ENCODE results near the gene MTMR3.

Gene MTMR3

DNA sequence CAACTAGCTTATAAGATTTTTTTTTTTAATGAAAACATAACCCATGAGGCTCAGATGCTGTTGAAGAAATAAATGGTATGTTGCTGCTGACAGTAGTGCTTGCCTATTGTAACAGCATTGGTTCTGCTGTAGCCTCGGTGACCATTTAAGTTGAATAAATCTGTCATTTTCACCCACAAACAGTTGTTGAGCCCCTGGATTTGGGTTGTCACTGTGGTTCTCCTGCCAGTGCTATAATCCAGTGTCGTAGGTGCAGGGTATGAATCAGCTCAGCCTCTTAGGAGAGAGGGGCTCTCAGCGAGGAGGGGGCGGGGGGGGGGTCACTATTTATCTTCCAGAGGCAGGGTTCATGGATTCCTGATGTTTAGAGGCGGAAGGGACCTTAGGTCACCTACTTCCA is 147.4 kb downstream of the MTMR3 start:
- TF ChIP-seq, protein P1, sequence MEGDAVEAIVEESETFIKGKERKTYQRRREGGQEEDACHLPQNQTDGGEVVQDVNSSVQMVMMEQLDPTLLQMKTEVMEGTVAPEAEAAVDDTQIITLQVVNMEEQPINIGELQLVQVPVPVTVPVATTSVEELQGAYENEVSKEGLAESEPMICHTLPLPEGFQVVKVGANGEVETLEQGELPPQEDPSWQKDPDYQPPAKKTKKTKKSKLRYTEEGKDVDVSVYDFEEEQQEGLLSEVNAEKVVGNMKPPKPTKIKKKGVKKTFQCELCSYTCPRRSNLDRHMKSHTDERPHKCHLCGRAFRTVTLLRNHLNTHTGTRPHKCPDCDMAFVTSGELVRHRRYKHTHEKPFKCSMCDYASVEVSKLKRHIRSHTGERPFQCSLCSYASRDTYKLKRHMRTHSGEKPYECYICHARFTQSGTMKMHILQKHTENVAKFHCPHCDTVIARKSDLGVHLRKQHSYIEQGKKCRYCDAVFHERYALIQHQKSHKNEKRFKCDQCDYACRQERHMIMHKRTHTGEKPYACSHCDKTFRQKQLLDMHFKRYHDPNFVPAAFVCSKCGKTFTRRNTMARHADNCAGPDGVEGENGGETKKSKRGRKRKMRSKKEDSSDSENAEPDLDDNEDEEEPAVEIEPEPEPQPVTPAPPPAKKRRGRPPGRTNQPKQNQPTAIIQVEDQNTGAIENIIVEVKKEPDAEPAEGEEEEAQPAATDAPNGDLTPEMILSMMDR (conservative IDR thresholded peaks at IDR 0.05; ENCODE audit: low read depth, low read length), result no peak
- no peak overlapping the region for H3K4me3 ChIP-seq (ENCODE audit: low read length)
- DNase-seq (ENCODE audit: low read depth), result no peak

GRCh38 chr22:30031328-30031727 is 148.4 kb downstream of the MTMR3 start:
- TF ChIP-seq, protein P1 (conservative IDR thresholded peaks at IDR 0.05; ENCODE audit: low read depth, low read length), result no peak
- no peak for DNase-seq (ENCODE audit: low read depth)
- H3K4me3 ChIP-seq (ENCODE audit: low read length), result no peak overlapping the region

DNA sequence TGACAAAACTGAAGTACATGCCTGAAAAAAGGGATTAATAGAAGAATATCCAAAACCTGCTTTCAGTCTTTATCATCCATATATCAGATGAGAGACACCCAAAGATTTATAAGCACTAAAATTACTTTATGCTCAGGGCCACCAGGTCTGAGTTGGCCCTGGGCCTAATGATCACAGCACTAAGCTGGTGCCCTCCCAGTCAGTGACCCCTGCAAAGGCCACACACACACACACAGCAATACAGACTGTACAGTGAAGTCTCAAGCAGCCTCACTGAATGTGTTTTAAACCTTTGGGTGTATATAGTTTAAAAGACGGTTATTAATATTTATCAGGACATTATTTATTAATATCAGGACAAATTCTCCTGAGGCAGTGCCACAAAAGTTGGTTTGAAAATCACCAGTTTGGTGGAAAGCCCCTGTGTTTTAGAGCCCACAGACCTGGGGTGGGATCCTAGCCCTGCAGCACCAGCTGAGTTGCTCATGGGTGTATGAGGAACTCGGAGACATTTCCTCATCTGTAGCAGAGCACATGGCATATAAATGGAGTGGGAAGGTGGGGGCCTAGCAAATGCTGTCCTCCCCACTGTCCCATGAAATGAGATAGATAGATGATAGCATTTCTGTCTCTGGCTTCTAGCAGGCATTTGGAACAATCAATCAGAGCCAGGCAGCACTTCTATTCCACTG is 148.9 kb downstream of the MTMR3 start:
- H3K4me3 ChIP-seq (ENCODE audit: low read length), result no peak overlapping the region
- no peak for DNase-seq (ENCODE audit: low read depth)
- TF ChIP-seq, protein P1 (conservative IDR thresholded peaks at IDR 0.05; ENCODE audit: low read depth, low read length), result no peak

GRCh38 chr22:30033137-30033536 is 150.2 kb downstream of the MTMR3 start:
- H3K4me3 ChIP-seq (ENCODE audit: low read length), result no peak overlapping the region
- TF ChIP-seq, protein P1 (conservative IDR thresholded peaks at IDR 0.05; ENCODE audit: low read depth, low read length), result no peak
- no peak for DNase-seq (ENCODE audit: low read depth)

- TF ChIP-seq, protein P1 (conservative IDR thresholded peaks at IDR 0.05; ENCODE audit: low read depth, low read length), result no peak
- DNase-seq (ENCODE audit: low read depth), result no peak
- H3K4me3 ChIP-seq (ENCODE audit: low read length), result no peak overlapping the region
These were observed 150.9 kb downstream of the MTMR3 start for GRCh38 chr22:30033901-30034300.

GRCh38 chr22:30036656-30037055 is 153.7 kb downstream of the MTMR3 start:
- TF ChIP-seq, protein P1 (conservative IDR thresholded peaks at IDR 0.05; ENCODE audit: low read depth, low read length), result no peak
- no peak for DNase-seq (ENCODE audit: low read depth)
- H3K4me3 ChIP-seq (ENCODE audit: low read length), result no peak overlapping the region

DNA sequence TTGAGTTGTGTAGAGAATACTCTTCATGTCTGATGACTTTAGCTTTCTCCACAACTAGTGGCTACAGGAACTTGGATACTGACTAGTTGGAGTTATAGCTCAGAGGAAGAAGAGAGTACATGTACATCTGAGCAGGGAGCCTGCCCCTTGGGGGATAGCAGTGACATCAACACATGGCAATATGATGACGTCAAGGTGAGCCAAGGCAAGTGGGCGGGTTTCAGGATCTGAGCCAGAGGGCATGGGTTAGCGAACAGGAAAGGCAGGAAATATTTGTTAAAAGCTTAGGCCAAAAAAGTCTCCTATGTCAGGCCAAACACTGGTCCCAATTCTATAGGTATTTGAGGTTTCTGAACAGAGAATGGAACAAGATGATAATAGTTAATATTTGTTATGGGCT is 155.2 kb downstream of the MTMR3 start:
- H3K4me3 ChIP-seq (ENCODE audit: low read length), result no peak overlapping the region
- TF ChIP-seq, protein P1 (conservative IDR thresholded peaks at IDR 0.05; ENCODE audit: low read depth, low read length), result no peak
- DNase-seq (ENCODE audit: low read depth), result no peak

Measured in retinal pigment epithelial cell (primary cell).